Measurements from ENCODE around the gene SCUBE1.

- TF ChIP-seq CTCF (IDR thresholded peaks at IDR 0.05) (no peak), POLR2A (IDR thresholded peaks at IDR 0.05) (no peak), POLR2AphosphoS5 (IDR thresholded peaks at IDR 0.05) (no peak)
These were observed 169.0 kb downstream of the SCUBE1 start for GRCh38 chr22:43173976-43174720.

All from gastroesophageal sphincter (tissue), 3 donors.